Fibroblast of skin of abdomen (primary cell): ENCODE measurements around the gene FAM171A2.
"Not testable (repeated sequence)": the region's sequence is repeated elsewhere in the genome, so short reads cannot be mapped to it uniquely, and the experiment has no call there.

Source experiments
- DNase-seq: peaks from one replicate; pipeline ENCODE4 v3.0.0-alpha.2; 2013

Gene FAM171A2

GRCh38 chr17:44360144-44360533, 3.5 kb downstream of the FAM171A2 start:
- no peak for DNase-seq

- no peak for DNase-seq
Measured at GRCh38 chr17:44359458-44360143, 4.1 kb downstream of the FAM171A2 start.

DNA sequence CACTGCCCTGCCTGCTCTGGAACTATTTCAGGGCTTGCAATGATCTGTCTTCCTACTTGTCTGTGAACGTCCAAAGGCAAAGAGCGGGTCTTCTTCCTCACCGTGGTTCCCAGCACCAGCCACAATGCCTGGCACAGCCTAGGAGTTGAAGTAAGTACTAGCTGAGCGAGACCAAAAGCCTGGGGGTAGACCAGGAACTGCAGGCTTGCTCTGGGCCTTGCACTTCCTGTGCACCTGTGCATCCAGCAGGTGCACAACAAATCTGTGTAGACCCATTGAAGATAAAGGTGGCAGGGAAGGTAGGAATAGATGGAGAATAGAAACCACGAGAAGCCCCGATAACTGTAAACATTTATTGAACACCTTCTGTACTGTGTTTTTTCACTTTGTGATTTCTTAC, 4.6 kb downstream of the FAM171A2 start:
- DNase-seq = no peak

DNA sequence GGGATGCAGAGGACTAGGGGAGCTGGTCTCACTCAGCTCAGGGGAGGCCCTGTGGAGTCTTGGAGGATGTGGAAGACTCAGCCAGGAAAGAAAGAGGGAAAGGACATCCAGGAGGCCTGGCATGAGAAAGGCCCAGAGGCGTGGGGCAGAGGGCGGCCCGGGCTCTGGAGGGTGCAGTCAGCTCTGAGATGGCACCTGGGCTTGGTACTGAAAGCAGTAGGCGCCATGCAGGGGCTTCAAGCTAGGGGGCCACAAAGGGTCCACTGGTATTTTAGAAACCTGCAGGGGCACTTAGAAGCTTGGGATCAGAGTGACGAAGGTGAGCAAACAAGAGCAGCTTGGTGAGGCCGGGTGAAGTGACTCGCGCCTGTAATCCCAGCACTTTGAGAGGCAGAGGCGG, 5.6 kb downstream of the FAM171A2 start:
- no peak for DNase-seq

- DNase-seq = no peak
Measured at GRCh38 chr17:44356241-44356640, 7.4 kb downstream of the FAM171A2 start.

DNA sequence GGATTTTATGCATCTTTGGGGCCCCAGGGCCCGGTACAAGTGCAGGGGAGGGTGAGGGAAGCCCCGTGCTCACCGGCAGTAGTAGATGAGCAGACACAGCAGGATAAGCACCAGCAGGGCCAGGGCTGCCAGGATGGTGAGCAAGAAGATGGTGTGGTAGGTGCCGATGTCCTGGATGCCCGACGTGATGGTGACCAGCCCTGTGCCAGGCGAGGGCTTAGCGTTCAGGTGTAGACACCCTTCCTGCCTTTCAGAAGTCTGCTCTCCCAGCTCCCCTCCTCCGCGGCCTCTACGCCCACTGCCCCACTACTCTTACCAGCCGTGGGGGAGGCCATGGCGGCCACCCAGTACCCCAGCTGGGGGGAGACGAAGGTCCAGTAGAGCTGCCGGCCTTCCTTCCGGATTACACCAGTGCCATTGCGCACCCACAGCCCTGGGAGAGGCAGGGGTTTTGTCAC, 8.0 kb downstream of the FAM171A2 start:
- no peak for DNase-seq

DNA sequence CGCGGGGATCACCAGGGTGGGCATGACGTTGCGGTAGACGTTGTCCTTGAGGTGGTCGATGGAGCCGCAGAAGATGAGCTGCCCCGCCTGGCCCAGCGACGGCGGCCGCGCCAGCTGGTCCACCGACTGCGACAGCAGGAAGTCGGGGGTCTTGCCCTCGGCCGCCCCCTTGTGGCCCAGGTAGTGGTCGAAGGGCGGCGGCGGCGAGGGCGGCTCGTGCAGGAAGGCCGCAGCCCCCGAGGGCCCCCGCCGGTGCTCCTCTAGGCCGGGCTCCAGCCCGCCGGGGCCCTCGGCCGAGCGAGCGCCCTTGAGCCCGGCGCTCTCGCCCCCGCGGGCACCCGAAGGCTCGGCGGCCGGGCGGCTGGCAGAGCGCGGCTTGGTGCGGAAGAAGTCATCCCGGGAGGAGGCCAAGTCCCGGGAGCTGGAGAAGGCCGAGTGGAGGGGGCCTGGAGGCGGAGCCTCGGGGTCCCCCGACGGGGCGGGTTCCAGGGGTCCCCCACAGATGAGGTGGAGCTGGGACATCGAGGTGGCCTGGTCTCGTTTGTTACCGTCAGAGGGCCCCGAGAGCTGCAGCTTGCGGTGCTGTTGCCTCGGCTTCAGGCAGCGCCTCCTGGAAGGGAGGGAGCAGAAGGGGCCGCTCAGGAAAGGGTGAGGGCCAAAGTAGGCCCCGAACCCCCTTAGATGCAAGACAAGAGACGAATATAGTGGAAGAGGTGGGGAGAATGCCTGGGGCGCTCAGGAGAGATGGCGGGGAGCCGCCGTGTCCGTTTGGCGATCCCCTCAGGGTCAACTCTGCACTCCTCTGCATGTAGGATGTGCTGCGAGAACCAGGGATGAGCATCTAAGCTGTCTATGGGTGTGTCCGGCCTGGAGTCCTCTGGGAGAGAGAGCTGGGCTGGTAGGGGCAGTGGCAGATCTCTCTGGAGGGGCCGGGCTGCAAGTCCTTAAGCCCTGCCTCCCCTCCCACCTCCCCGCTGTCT, 8.8 kb downstream of the FAM171A2 start:
- no peak for DNase-seq

- DNase-seq = no peak
Measured at GRCh38 chr17:44353672-44354331, 9.9 kb downstream of the FAM171A2 start.

DNA sequence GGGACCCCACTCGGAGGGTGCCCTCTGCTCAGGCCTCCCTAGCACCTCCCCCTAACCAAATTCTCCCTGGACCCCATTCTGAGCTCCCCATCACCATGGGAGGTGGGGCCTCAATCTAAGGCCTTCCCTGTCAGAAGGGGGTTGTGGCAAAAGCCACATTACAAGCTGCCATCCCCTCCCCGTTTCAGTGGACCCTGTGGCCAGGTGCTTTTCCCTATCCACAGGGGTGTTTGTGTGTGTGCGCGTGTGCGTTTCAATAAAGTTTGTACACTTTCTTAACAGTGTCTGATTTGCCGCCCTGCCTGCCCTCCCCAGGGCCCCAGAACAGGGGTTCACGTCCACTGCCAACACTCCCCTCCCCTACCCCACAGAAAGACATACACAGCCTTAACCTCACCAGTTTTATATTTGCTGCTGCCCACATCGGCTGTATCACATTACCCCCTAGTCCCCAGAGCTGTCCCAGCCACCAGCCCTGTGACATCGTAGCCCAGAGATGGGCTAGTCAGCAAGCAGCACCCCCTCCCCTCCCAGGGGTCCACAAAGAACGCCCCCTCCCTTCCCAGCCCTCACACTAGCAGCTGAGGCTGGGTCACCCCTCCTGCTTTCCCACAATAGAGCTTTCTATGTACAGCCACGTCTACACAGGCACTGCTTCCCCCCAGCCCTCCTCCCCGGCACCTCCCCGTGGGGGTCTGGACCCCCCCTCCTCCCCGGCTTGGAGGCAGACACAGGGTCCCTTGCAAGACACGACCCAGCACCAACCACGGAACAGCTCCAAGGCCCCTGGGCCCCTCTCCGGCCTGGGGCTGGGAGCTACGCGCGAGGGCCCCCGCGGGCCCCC, 10.6 kb downstream of the FAM171A2 start:
- DNase-seq = no peak

DNA sequence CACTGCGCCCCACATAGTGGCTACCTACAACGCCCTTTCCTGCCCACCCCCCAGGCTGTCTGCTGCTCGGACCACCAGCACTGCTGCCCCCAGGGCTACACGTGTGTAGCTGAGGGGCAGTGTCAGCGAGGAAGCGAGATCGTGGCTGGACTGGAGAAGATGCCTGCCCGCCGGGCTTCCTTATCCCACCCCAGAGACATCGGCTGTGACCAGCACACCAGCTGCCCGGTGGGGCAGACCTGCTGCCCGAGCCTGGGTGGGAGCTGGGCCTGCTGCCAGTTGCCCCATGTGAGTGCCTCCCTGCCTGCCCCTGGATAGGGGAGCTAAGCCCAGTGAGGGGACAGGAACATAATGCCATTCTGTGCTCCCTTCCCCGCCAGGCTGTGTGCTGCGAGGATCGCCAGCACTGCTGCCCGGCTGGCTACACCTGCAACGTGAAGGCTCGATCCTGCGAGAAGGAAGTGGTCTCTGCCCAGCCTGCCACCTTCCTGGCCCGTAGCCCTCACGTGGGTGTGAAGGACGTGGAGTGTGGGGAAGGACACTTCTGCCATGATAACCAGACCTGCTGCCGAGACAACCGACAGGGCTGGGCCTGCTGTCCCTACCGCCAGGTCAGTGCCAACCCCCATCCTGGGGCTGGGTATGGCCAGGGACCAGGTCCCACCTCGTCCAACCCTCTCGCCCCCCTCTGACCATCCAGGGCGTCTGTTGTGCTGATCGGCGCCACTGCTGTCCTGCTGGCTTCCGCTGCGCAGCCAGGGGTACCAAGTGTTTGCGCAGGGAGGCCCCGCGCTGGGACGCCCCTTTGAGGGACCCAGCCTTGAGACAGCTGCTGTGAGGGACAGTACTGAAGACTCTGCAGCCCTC, 11.5 kb downstream of the FAM171A2 start:
- no peak for DNase-seq

GRCh38 chr17:44351464-44351863, 12.2 kb downstream of the FAM171A2 start:
- DNase-seq = no peak

- peak; percentile 32 for DNase-seq
Measured at GRCh38 chr17:44350733-44351226, 12.9 kb downstream of the FAM171A2 start.

DNA sequence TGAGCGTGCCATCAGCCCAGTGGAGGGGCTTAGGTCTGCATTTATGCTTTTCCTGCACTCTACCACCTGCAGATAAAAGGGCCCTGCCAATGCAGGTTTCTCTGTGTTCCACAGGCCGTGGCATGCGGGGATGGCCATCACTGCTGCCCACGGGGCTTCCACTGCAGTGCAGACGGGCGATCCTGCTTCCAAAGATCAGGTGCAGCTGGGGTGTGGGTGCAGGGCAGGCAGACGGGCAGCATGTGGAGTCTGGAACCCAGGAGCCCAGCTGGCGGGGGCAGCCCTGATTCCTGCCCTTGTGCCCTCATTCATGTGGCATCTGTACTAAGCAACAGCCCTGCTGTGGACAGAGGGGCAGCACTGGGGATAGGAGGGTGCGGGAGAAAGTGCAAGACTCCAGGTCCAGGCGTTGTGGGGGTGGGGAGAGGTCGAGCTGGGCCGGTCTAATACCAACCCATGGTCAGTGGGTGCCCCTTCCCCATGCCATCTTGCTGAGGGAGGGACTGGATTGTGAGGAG, 14.0 kb downstream of the FAM171A2 start:
- no peak for DNase-seq

DNA sequence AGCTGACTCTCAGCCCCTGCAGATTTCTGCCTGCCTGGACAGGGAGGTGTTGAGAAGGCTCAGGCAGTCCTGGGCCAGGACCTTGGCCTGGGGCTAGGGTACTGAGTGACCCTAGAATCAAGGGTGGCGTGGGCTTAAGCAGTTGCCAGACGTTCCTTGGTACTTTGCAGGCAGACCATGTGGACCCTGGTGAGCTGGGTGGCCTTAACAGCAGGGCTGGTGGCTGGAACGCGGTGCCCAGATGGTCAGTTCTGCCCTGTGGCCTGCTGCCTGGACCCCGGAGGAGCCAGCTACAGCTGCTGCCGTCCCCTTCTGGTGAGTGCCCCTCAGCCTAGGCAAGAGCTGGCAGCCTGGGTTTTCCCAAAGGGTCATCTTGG, 14.7 kb downstream of the FAM171A2 start:
- DNase-seq = no peak

GRCh38 chr17:44348234-44348987, 15.2 kb downstream of the FAM171A2 start:
- DNase-seq = no peak

DNA sequence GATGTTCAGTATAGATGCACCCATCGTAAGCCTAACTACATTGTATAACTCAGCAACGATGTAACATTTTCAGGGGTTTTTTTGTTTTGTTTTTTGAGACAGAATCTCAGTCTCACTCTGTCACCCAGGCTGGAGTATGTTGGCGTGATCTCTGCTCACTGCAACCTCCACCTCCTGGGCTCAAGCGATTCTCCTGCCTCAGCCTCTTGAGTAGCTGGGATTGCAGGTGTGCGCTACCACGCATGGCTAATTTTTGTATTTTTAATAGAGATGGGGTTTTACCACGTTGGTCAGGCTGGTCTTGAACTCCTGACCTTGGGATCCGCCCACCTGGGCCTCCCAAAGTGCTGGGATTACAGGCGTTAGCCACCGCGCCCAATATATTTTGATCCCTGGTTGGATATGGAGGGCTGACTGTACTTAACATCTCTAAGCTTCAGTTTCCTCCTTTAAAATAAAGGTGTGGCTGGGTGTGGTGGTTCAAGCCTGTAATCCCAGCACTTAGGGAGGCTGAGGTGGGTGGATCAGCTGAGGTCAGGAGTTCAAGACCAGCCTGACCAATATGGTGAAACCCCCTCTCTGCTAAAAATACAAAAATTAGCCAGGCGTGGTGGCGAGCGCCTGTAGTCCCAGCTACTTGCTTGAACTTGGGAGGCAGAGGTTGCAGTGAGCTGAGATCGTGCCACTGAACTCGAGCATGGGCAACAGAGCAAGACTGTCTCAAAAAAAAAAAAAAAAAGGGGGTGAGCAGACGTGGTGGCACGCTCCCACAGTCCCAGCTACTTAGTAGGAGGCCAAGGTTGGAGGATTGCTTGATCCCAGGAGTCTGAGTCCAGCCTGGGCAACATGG, 16.2 kb downstream of the FAM171A2 start:
- DNase-seq = not testable (repeated sequence)

DNA sequence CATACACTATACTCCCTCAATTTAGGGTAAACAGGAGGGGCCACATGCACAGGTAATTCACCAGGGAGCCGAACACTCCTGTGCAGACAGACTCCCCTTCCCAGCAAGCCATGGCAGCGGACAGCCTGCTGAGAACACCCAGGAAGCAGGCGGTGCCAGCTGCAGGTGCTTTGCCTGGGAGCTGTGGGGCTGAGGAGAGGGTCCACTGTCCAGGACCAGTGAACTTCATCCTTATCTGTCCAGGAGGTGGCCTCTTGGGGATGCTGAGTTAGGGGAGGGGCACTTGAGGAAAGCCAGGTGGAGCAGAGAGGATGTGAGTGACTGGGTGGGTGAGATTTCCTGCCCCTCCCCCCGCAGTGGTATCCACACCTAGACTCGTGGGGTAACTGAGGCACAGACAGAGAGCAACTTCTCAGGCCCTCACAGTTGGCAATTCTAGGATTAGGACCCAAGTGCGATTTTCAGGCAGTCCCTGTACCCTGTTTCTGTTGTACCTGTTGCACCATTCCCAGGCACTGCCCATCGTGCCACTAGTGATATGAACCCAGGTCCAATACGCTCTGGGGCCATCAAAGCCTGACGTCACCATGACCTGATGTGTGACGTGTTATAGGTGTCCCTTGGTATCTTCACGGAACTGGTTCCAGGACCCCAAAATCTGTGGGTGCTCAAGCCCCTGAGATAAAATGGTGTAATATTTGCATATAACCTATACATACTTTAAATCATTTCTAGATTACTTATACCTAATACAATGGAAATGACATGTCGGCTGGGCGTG, 17.4 kb downstream of the FAM171A2 start:
- no peak for DNase-seq

GRCh38 chr17:44345454-44346026, 18.1 kb downstream of the FAM171A2 start:
- peak; percentile 52 for DNase-seq
